Mesendoderm (in vitro differentiated cells): ENCODE results near the gene PARD3B.

Experiments
- DNase-seq: peaks from one replicate; pipeline ENCODE4 v3.0.0; 2013
- H2AK5ac ChIP-seq: 2 replicates; pipeline ENCODE4 v1.6.1; 2013; ENCODE audit warnings: low read length, inconsistent platforms
- H2BK120ac ChIP-seq: 2 replicates; pipeline ENCODE4 v1.6.1; 2013; ENCODE audit warnings: low read depth, mild to moderate bottlenecking, low read length, moderate library complexity, mixed read lengths
- H2BK15ac ChIP-seq: replicated peaks from 2 replicates; pipeline ENCODE4 v1.6.1; 2013; ENCODE audit warnings: low read depth, mild to moderate bottlenecking, moderate library complexity
- H2BK5ac ChIP-seq: 2 replicates; pipeline ENCODE4 v1.6.1; 2013; ENCODE audit warnings: low read length, inconsistent platforms
- H3K18ac ChIP-seq: 2 replicates; pipeline ENCODE4 v1.6.1; 2013; ENCODE audit warnings: mild to moderate bottlenecking, low read length, mixed read lengths
- H3K23ac ChIP-seq: one replicate; pipeline ENCODE4 v1.6.1; 2013; ENCODE audit warnings: low read length
- H3K27ac ChIP-seq: 2 replicates; pipeline ENCODE4 v1.5.1; 2013; ENCODE audit warnings: low read depth, mild to moderate bottlenecking, inconsistent platforms, low read length, moderate library complexity
- H3K27me3 ChIP-seq: 2 replicates; pipeline ENCODE4 v1.6.1; 2013; ENCODE audit warnings: low read length, control low read depth, mild to moderate bottlenecking, inconsistent platforms; ENCODE audit not compliant: insufficient read depth, poor library complexity
- H3K36me3 ChIP-seq: 2 replicates; pipeline ENCODE4 v1.6.1; 2013; ENCODE audit warnings: low read length, inconsistent platforms; ENCODE audit not compliant: control insufficient read depth, insufficient read depth
- H3K4ac ChIP-seq: one replicate; pipeline ENCODE4 v1.6.1; 2013; ENCODE audit warnings: low read depth, mild to moderate bottlenecking, low read length, moderate library complexity
- H3K4me1 ChIP-seq: 2 replicates; pipeline ENCODE4 v1.6.1; 2013; ENCODE audit warnings: low read depth, low read length, inconsistent platforms; ENCODE audit not compliant: control insufficient read depth
- H3K4me2 ChIP-seq: 2 replicates; pipeline ENCODE4 v1.6.1; 2013; ENCODE audit warnings: low read length
- H3K4me3 ChIP-seq: 2 replicates; pipeline ENCODE4 v1.5.1; 2013; ENCODE audit warnings: mild to moderate bottlenecking, low read length
- H3K56ac ChIP-seq: one replicate; pipeline ENCODE4 v1.6.1; 2013; ENCODE audit warnings: low read length
- H3K79me1 ChIP-seq: 2 replicates; pipeline ENCODE4 v1.6.1; 2013; ENCODE audit warnings: low read length, inconsistent platforms
- H3K79me2 ChIP-seq: 2 replicates; pipeline ENCODE4 v1.6.1; 2013; ENCODE audit warnings: mild to moderate bottlenecking, low read length; ENCODE audit not compliant: control insufficient read depth, insufficient read depth
- H3K9ac ChIP-seq: 2 replicates; pipeline ENCODE4 v1.6.1; 2013; ENCODE audit warnings: low read length, inconsistent platforms
- H4K5ac ChIP-seq: one replicate; pipeline ENCODE4 v1.6.1; 2013; ENCODE audit warnings: low read length
- H4K8ac ChIP-seq: one replicate; pipeline ENCODE4 v1.6.1; 2013; ENCODE audit warnings: low read depth, mild to moderate bottlenecking, control low read depth, low read length, moderate library complexity
- WGBS: extraction: QIAGEN DNeasy Blood & Tissue Kit; methylation state at CpG from one replicate; pipeline ENCODE4 v1.1.7; 2013; ENCODE audit warnings: low lambda C conversion rate, missing lambda C conversion rate; ENCODE audit not compliant: insufficient coverage; ENCODE audit errors: extremely low coverage; 5-methylcytosine and 5-hydroxymethylcytosine counted together

PARD3B gene

DNA sequence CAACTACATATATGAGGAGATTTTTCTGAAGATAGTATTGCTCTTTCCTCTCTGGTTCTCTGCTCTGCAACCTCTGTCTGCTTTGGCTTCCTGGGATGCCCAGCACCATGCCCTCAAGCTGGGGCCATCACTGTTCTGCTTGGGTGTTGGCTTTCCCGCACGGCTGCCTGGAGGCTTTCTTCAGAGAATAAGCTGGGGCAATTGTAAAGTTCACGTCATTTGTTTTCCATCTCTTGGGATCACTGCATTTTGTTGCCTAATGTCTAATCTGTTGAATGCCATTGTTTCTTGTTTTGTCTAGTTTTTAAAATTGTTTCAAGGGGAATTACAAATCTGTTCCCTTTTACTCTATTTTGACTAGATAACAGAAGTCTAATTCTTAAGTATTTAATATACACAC lies 699.7 kb downstream of the PARD3B start:
- no peak overlapping the region for H4K5ac ChIP-seq
- no CpG with 5 or more reads among the region's 3 CpGs for WGBS

DNA sequence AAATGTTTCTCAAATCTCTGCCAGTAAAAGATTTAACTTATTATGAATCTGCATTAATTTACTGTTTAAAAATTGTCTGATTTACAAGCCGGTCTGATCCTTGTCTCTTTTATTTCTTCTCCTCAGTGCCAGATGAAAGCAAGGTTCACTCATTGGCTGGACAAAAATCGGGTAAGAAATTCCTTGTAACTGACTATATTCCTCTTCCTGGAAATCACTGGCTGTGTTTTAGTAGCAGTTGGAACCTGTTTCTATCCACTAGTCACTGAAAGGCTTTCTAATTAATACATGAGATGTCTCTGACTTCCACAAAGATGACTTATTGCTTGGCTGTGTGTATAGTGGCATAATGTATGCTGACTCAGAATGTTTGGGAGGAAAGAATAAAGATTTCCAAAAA lies 700.4 kb downstream of the PARD3B start:
- no CpG with 5 or more reads among the region's 2 CpGs for WGBS

More for the DNA sequence above, 699.7 kb downstream of the PARD3B start:
- Histone ChIP-seq H2BK120ac (no peak overlapping the region), H3K56ac (no peak overlapping the region), H3K4me3 (no peak overlapping the region), H3K9ac (no peak overlapping the region), H3K27me3 (no peaks in the 10 kb centered on the region), H3K4me2 (no peak overlapping the region), H3K4ac (no peak overlapping the region), H4K8ac (no peak overlapping the region), H3K27ac (no peak overlapping the region), H3K36me3 (no peaks in the 10 kb centered on the region), H3K18ac (no peak overlapping the region), H3K23ac (no peak overlapping the region), H2AK5ac (no peak overlapping the region), H2BK15ac (no peak overlapping the region), H3K4me1 (no peaks in the 10 kb centered on the region), H3K79me1 (no peaks in the 10 kb centered on the region), H3K79me2 (no peaks in the 10 kb centered on the region), H2BK5ac (no peak overlapping the region)
- no peak for DNase-seq

GRCh38 chr2:205259121-205259520 lies 713.8 kb downstream of the PARD3B start:
- Histone ChIP-seq H2BK120ac (no peak overlapping the region), H3K4ac (no peak overlapping the region), H3K4me1 (no peaks in the 10 kb centered on the region), H2BK5ac (no peak overlapping the region), H2BK15ac (no peak overlapping the region), H3K79me1 (no peaks in the 10 kb centered on the region), H3K79me2 (no peaks in the 10 kb centered on the region), H3K23ac (no peak overlapping the region), H3K9ac (no peak overlapping the region), H3K27me3 (no peaks in the 10 kb centered on the region), H4K8ac (no peak overlapping the region), H3K56ac (no peak overlapping the region), H3K36me3 (no peaks in the 10 kb centered on the region), H4K5ac (no peak overlapping the region), H3K27ac (no peak overlapping the region), H3K18ac (no peak overlapping the region), H3K4me3 (no peak overlapping the region), H2AK5ac (no peak overlapping the region), H3K4me2 (no peak overlapping the region)
- DNase-seq: no peak
- WGBS: no CpG with 5 or more reads among the region's 2 CpGs

More for the DNA sequence above, 700.4 kb downstream of the PARD3B start:
- Histone ChIP-seq H4K8ac (no peak overlapping the region), H3K4ac (no peak overlapping the region), H3K79me2 (no peaks in the 10 kb centered on the region), H3K27me3 (no peaks in the 10 kb centered on the region), H3K9ac (no peak overlapping the region), H2BK120ac (no peak overlapping the region), H3K4me2 (no peak overlapping the region), H3K36me3 (no peaks in the 10 kb centered on the region), H3K23ac (no peak overlapping the region), H2AK5ac (no peak overlapping the region), H3K18ac (no peak overlapping the region), H3K27ac (no peak overlapping the region), H2BK15ac (no peak overlapping the region), H2BK5ac (no peak overlapping the region), H3K79me1 (no peaks in the 10 kb centered on the region), H3K4me1 (no peaks in the 10 kb centered on the region), H3K56ac (no peak overlapping the region), H4K5ac (no peak overlapping the region), H3K4me3 (no peak overlapping the region)
- no peak for DNase-seq

- Histone ChIP-seq H3K18ac (no peak overlapping the region), H3K56ac (no peak overlapping the region), H3K4me3 (no peak overlapping the region), H3K4ac (no peak overlapping the region), H3K27ac (no peak overlapping the region), H3K79me1 (no peaks in the 10 kb centered on the region), H2BK120ac (no peak overlapping the region), H4K5ac (no peak overlapping the region), H3K27me3 (no peaks in the 10 kb centered on the region), H3K23ac (no peak overlapping the region), H2BK5ac (no peak overlapping the region), H3K4me1 (no peaks in the 10 kb centered on the region), H4K8ac (no peak overlapping the region), H2BK15ac (no peak overlapping the region), H3K79me2 (no peaks in the 10 kb centered on the region), H3K36me3 (no peaks in the 10 kb centered on the region), H3K9ac (no peak overlapping the region), H3K4me2 (no peak overlapping the region), H2AK5ac (no peak overlapping the region)
- WGBS: no CpG with 5 or more reads among the region's 1 CpG
- DNase-seq: no peak
Measured at GRCh38 chr2:205261516-205262020, 716.3 kb downstream of the PARD3B start.

DNA sequence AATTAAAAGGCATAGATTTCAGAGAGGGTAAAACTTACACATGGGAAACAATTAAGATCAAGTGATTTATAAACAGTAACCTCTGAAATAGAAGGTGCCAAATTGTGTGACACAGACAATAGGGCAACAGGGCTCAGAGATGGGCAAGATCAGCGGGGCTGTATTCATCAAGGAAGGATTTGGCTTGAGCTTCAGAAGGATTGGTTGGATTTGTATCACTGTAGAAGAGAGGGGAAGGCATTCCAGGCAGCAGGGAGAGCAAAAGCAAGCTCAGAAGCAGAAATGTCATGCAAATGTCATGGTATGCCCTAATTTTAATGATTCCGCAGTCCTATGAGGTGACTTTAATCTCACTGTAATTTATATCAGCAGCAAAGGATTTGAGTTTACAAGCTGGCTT lies 722.0 kb downstream of the PARD3B start:
- H3K27ac ChIP-seq: no peak overlapping the region
- no peak overlapping the region for H3K4me3 ChIP-seq
- H3K27me3 ChIP-seq: no peaks in the 10 kb centered on the region
- H2AK5ac ChIP-seq: no peak overlapping the region
- WGBS: no CpG with 5 or more reads among the region's 2 CpGs
- H4K5ac ChIP-seq: no peak overlapping the region
- no peak overlapping the region for H3K23ac ChIP-seq
- no peak overlapping the region for H3K4ac ChIP-seq
- no peak overlapping the region for H2BK5ac ChIP-seq
- no peak overlapping the region for H3K18ac ChIP-seq
- no peak overlapping the region for H3K9ac ChIP-seq
- no peak overlapping the region for H2BK15ac ChIP-seq
- H2BK120ac ChIP-seq: no peak overlapping the region
- no peak overlapping the region for H3K56ac ChIP-seq
- no peak overlapping the region for H4K8ac ChIP-seq
- no peaks in the 10 kb centered on the region for H3K79me1 ChIP-seq
- H3K36me3 ChIP-seq: no peaks in the 10 kb centered on the region
- no peaks in the 10 kb centered on the region for H3K4me1 ChIP-seq
- H3K79me2 ChIP-seq: no peaks in the 10 kb centered on the region
- no peak overlapping the region for H3K4me2 ChIP-seq
- DNase-seq: peak; percentile 22

GRCh38 chr2:205270689-205271088 lies 725.4 kb downstream of the PARD3B start:
- H3K56ac ChIP-seq: no peak overlapping the region
- H3K4ac ChIP-seq: no peak overlapping the region
- no CpG with 5 or more reads among the region's 4 CpGs for WGBS
- H3K23ac ChIP-seq: no peak overlapping the region
- H3K9ac ChIP-seq: no peak overlapping the region
- no peak overlapping the region for H2AK5ac ChIP-seq
- no peaks in the 10 kb centered on the region for H3K79me1 ChIP-seq
- H3K4me2 ChIP-seq: no peak overlapping the region
- H3K18ac ChIP-seq: no peak overlapping the region
- no peak overlapping the region for H2BK5ac ChIP-seq
- no peaks in the 10 kb centered on the region for H3K79me2 ChIP-seq
- H2BK15ac ChIP-seq: no peak overlapping the region
- DNase-seq: no peak
- H3K36me3 ChIP-seq: no peaks in the 10 kb centered on the region
- H3K4me1 ChIP-seq: no peaks in the 10 kb centered on the region
- H2BK120ac ChIP-seq: no peak overlapping the region
- no peak overlapping the region for H4K8ac ChIP-seq
- no peak overlapping the region for H3K4me3 ChIP-seq
- no peak overlapping the region for H4K5ac ChIP-seq
- no peaks in the 10 kb centered on the region for H3K27me3 ChIP-seq
- no peak overlapping the region for H3K27ac ChIP-seq
